HG02943 (cell line): ENCODE data around the gene FXYD2.

Experiments
- ATAC-seq: cut with Tn5 transposase; IDR thresholded peaks from one replicate; pipeline ENCODE4 v1.9.1; 2021; ENCODE audit warnings: mild to moderate bottlenecking, low read depth, moderate library complexity; ENCODE audit not compliant: unreplicated experiment

The FXYD2 gene

GRCh38 chr11:117806846-117807245 lies 17.7 kb downstream of the FXYD2 start:
- ATAC-seq = no peak

GRCh38 chr11:117805045-117805444 lies 19.5 kb downstream of the FXYD2 start:
- no peak for ATAC-seq

GRCh38 chr11:117803896-117804295 lies 20.6 kb downstream of the FXYD2 start:
- no peak for ATAC-seq

- ATAC-seq = no peak
Observed at GRCh38 chr11:117799634-117800033, 24.9 kb downstream of the FXYD2 start.

GRCh38 chr11:117796872-117797529 lies 27.5 kb downstream of the FXYD2 start, which contains the start of gene DSCAML1:
DSCAML1 (minus strand) TSS chr11:117797216; CDS start chr11:117797079, 137 bp downstream.
- ATAC-seq = no peak

GRCh38 chr11:117796456-117796871 lies 28.1 kb downstream of the FXYD2 start:
- ATAC-seq = no peak

- no peak for ATAC-seq
Observed at GRCh38 chr11:117795638-117796455, 28.7 kb downstream of the FXYD2 start.

- ATAC-seq = no peak
Observed at GRCh38 chr11:117794772-117795629, 29.5 kb downstream of the FXYD2 start.

GRCh38 chr11:117794135-117794534 lies 30.4 kb downstream of the FXYD2 start:
- ATAC-seq = no peak

GRCh38 chr11:117793583-117793982 lies 31.0 kb downstream of the FXYD2 start:
- ATAC-seq = no peak

GRCh38 chr11:117792992-117793391 lies 31.6 kb downstream of the FXYD2 start:
- ATAC-seq = no peak

- ATAC-seq = no peak
Observed at GRCh38 chr11:117792241-117792640, 32.3 kb downstream of the FXYD2 start.

- ATAC-seq = no peak
Observed at GRCh38 chr11:117790279-117790678, 34.3 kb downstream of the FXYD2 start.

GRCh38 chr11:117789241-117789640 lies 35.3 kb downstream of the FXYD2 start:
- no peak for ATAC-seq

- ATAC-seq = no peak
Observed at GRCh38 chr11:117786135-117786870, 38.2 kb downstream of the FXYD2 start.

- no peak for ATAC-seq
Observed at GRCh38 chr11:117782101-117782500, 42.4 kb downstream of the FXYD2 start.

- no peak for ATAC-seq
Observed at GRCh38 chr11:117781627-117782026, 42.9 kb downstream of the FXYD2 start.

- no peak for ATAC-seq
Observed at GRCh38 chr11:117780456-117780855, 44.1 kb downstream of the FXYD2 start.

- no peak for ATAC-seq
Observed at GRCh38 chr11:117774553-117774952, 50.0 kb downstream of the FXYD2 start.

- ATAC-seq = no peak
Observed at GRCh38 chr11:117772360-117772759, 52.2 kb downstream of the FXYD2 start.
